ENCODE results near the gene DNAH17.

Gene DNAH17

GRCh38 chr17:78409191-78409928 lies 167.8 kb downstream of the DNAH17 start:
- TF ChIP-seq ARNTL (CRISPR knock-in tag; IDR thresholded peaks at IDR 0.05; ENCODE audit: borderline replicate concordance, low read depth) (no peak), BACH2 (CRISPR knock-in tag; IDR thresholded peaks at IDR 0.05; ENCODE audit: borderline replicate concordance) (no peak), ZNF565 (CRISPR knock-in tag; conservative IDR thresholded peaks at IDR 0.05; ENCODE audit: low read depth) (no peak), OSR1 (CRISPR knock-in tag; IDR thresholded peaks at IDR 0.05) (no peak), ISL1 (CRISPR knock-in tag; IDR thresholded peaks at IDR 0.05) (no peak), TCF4 (CRISPR knock-in tag; IDR thresholded peaks at IDR 0.05; ENCODE audit: borderline replicate concordance) (no peak), RARB (CRISPR knock-in tag; IDR thresholded peaks at IDR 0.05) (no peak), ZFP30 (CRISPR knock-in tag; IDR thresholded peaks at IDR 0.05) (no peak), TOX (CRISPR knock-in tag; IDR thresholded peaks at IDR 0.05; ENCODE audit: borderline replicate concordance) (no peak), PPARA (CRISPR knock-in tag; IDR thresholded peaks at IDR 0.05; ENCODE audit: borderline replicate concordance) (no peak), CSDC2 (CRISPR knock-in tag; IDR thresholded peaks at IDR 0.05) (no peak), POU6F1 (CRISPR knock-in tag; IDR thresholded peaks at IDR 0.05; ENCODE audit: borderline replicate concordance, low read depth) (no peak), TSHZ2 (CRISPR knock-in tag; IDR thresholded peaks at IDR 0.05) (no peak), CREB5 (CRISPR knock-in tag; IDR thresholded peaks at IDR 0.05; ENCODE audit: low read depth) (no peak)
- no peak for ATAC-seq

- TF ChIP-seq GLIS3 (CRISPR knock-in tag; IDR thresholded peaks at IDR 0.05) (no peak), CSRNP3 (CRISPR knock-in tag; IDR thresholded peaks at IDR 0.05) (no peak), PATZ1 (CRISPR knock-in tag; IDR thresholded peaks at IDR 0.05; ENCODE audit: borderline replicate concordance) (no peak), POU6F1 (CRISPR knock-in tag; IDR thresholded peaks at IDR 0.05; ENCODE audit: borderline replicate concordance, low read depth) (no peak), ZNF8 (CRISPR knock-in tag; IDR thresholded peaks at IDR 0.05) (no peak), PPARA (CRISPR knock-in tag; IDR thresholded peaks at IDR 0.05; ENCODE audit: borderline replicate concordance) (no peak), TSHZ2 (CRISPR knock-in tag; IDR thresholded peaks at IDR 0.05) (no peak), ARNTL (CRISPR knock-in tag; IDR thresholded peaks at IDR 0.05; ENCODE audit: borderline replicate concordance, low read depth) (no peak), SNAI2 (CRISPR knock-in tag; IDR thresholded peaks at IDR 0.05) (no peak), CREB5 (CRISPR knock-in tag; IDR thresholded peaks at IDR 0.05; ENCODE audit: low read depth) (no peak), TCF4 (CRISPR knock-in tag; IDR thresholded peaks at IDR 0.05; ENCODE audit: borderline replicate concordance) (no peak), OSR1 (CRISPR knock-in tag; IDR thresholded peaks at IDR 0.05) (no peak)
- no peak for ATAC-seq
These were observed 168.6 kb downstream of the DNAH17 start for GRCh38 chr17:78408476-78409050.

All from SK-N-SH treated with all-trans-retinoic acid at 6 μM for 48 hours (cell line).